ENCODE measurements around the gene PICALM.
"Not testable (repeated sequence)": the region's sequence is repeated elsewhere in the genome, so short reads cannot be mapped to it uniquely, and the experiment has no call there.

The PICALM gene

GRCh38 chr11:86068951-86069407 is at the start of gene PICALM:
TSS of gene PICALM (minus strand) at chr11:86069084. CDS start at chr11:86068780, 304 bp downstream.
- Mint-ChIP-seq H3K27ac (ENCODE audit: low read depth) (peak within 1 kb of the TSS; percentile 98), H3K4me1 (peaks cover 31% of the 10 kb centered on the region), H3K27me3 (no peaks in the 10 kb centered on the region), H3K4me3 (peak within 1 kb of the TSS; percentile 94), H3K9me3 (no peaks in the 10 kb centered on the region), H3K36me3 (ENCODE audit: insufficient read depth) (peaks cover 17% of the 10 kb centered on the region)
- peak; percentile 84 for ATAC-seq (replicated peaks; ENCODE audit: extremely low read depth, poor library complexity, severe bottlenecking)
- DNase-seq (ENCODE audit: low spot score in 2 of 2), result peak; percentile 92

GRCh38 chr11:86118253-86118652 is 49.4 kb upstream of the PICALM start:
- H3K9me3 Mint-ChIP-seq, result no peaks in the 10 kb centered on the region
- no peak for ATAC-seq (replicated peaks; ENCODE audit: extremely low read depth, poor library complexity, severe bottlenecking)
- peaks cover 17% of the 10 kb centered on the region for H3K4me1 Mint-ChIP-seq
- DNase-seq (ENCODE audit: low spot score in 2 of 2), result no peak
- no peak overlapping the region for H3K27ac Mint-ChIP-seq (ENCODE audit: low read depth)
- H3K36me3 Mint-ChIP-seq (ENCODE audit: insufficient read depth), result no peaks in the 10 kb centered on the region
- H3K4me3 Mint-ChIP-seq, result no peak overlapping the region
- H3K27me3 Mint-ChIP-seq, result no peaks in the 10 kb centered on the region

GRCh38 chr11:86117712-86118063 is 48.8 kb upstream of the PICALM start:
- H3K9me3 Mint-ChIP-seq, result no peaks in the 10 kb centered on the region
- H3K4me3 Mint-ChIP-seq, result no peak overlapping the region
- H3K36me3 Mint-ChIP-seq (ENCODE audit: insufficient read depth), result no peaks in the 10 kb centered on the region
- no peaks in the 10 kb centered on the region for H3K27me3 Mint-ChIP-seq
- ATAC-seq (replicated peaks; ENCODE audit: extremely low read depth, poor library complexity, severe bottlenecking), result no peak
- no peak for DNase-seq (ENCODE audit: low spot score in 2 of 2)
- H3K27ac Mint-ChIP-seq (ENCODE audit: low read depth), result no peak overlapping the region
- H3K4me1 Mint-ChIP-seq, result peaks cover 17% of the 10 kb centered on the region

- H3K27me3 Mint-ChIP-seq, result no peaks in the 10 kb centered on the region
- DNase-seq (ENCODE audit: low spot score in 2 of 2), result no peak
- no peak overlapping the region for H3K27ac Mint-ChIP-seq (ENCODE audit: low read depth)
- H3K4me3 Mint-ChIP-seq, result no peak overlapping the region
- peak; percentile 14 for ATAC-seq (replicated peaks; ENCODE audit: extremely low read depth, poor library complexity, severe bottlenecking)
- no peaks in the 10 kb centered on the region for H3K9me3 Mint-ChIP-seq
- H3K36me3 Mint-ChIP-seq (ENCODE audit: insufficient read depth), result no peaks in the 10 kb centered on the region
- H3K4me1 Mint-ChIP-seq, result peaks cover 17% of the 10 kb centered on the region
Observed at GRCh38 chr11:86117001-86117711, 48.3 kb upstream of the PICALM start.

- H3K4me3 Mint-ChIP-seq, result peak overlapping the region; percentile 17
- H3K4me1 Mint-ChIP-seq, result peaks cover 17% of the 10 kb centered on the region
Observed at GRCh38 chr11:86116386-86116726, 47.5 kb upstream of the PICALM start.

GRCh38 chr11:86115542-86116385 is 46.9 kb upstream of the PICALM start:
- peak overlapping the region; percentile 79 for H3K27ac Mint-ChIP-seq (ENCODE audit: low read depth)
- no peak for DNase-seq (ENCODE audit: low spot score in 2 of 2)

More at GRCh38 chr11:86116386-86116726, 47.5 kb upstream of the PICALM start:
- no peak for DNase-seq (ENCODE audit: low spot score in 2 of 2)
- Mint-ChIP-seq H3K36me3 (ENCODE audit: insufficient read depth) (no peaks in the 10 kb centered on the region), H3K27me3 (no peaks in the 10 kb centered on the region), H3K9me3 (no peaks in the 10 kb centered on the region), H3K27ac (ENCODE audit: low read depth) (peak overlapping the region; percentile 79)
- peak; percentile 94 for ATAC-seq (replicated peaks; ENCODE audit: extremely low read depth, poor library complexity, severe bottlenecking)

GRCh38 chr11:86108890-86109638 is 40.2 kb upstream of the PICALM start:
- no peak for DNase-seq (ENCODE audit: low spot score in 2 of 2)

More at GRCh38 chr11:86115542-86116385, 46.9 kb upstream of the PICALM start:
- ATAC-seq (replicated peaks; ENCODE audit: extremely low read depth, poor library complexity, severe bottlenecking), result no peak
- Mint-ChIP-seq H3K27me3 (no peaks in the 10 kb centered on the region), H3K4me3 (peak overlapping the region; percentile 17), H3K9me3 (no peaks in the 10 kb centered on the region), H3K36me3 (ENCODE audit: insufficient read depth) (no peaks in the 10 kb centered on the region), H3K4me1 (peaks cover 17% of the 10 kb centered on the region)

GRCh38 chr11:86108191-86108590 is 39.3 kb upstream of the PICALM start:
- Mint-ChIP-seq H3K27ac (ENCODE audit: low read depth) (no peak overlapping the region), H3K4me3 (no peak overlapping the region)

More at GRCh38 chr11:86108890-86109638, 40.2 kb upstream of the PICALM start:
- no peak for ATAC-seq (replicated peaks; ENCODE audit: extremely low read depth, poor library complexity, severe bottlenecking)
- Mint-ChIP-seq H3K4me1 (peaks cover 5% of the 10 kb centered on the region), H3K4me3 (no peak overlapping the region), H3K36me3 (ENCODE audit: insufficient read depth) (no peaks in the 10 kb centered on the region), H3K27me3 (no peaks in the 10 kb centered on the region), H3K27ac (ENCODE audit: low read depth) (peak overlapping the region; percentile 37), H3K9me3 (no peaks in the 10 kb centered on the region)

GRCh38 chr11:86106916-86107315 is 38.0 kb upstream of the PICALM start:
- Mint-ChIP-seq H3K27ac (ENCODE audit: low read depth) (peak overlapping the region; percentile 17), H3K36me3 (ENCODE audit: insufficient read depth) (no peaks in the 10 kb centered on the region), H3K4me1 (peaks cover 5% of the 10 kb centered on the region), H3K4me3 (no peak overlapping the region), H3K9me3 (no peaks in the 10 kb centered on the region), H3K27me3 (no peaks in the 10 kb centered on the region)
- DNase-seq (ENCODE audit: low spot score in 2 of 2) (no peak), ATAC-seq (replicated peaks; ENCODE audit: extremely low read depth, poor library complexity, severe bottlenecking) (no peak)

More at GRCh38 chr11:86108191-86108590, 39.3 kb upstream of the PICALM start:
- Mint-ChIP-seq H3K27me3 (no peaks in the 10 kb centered on the region), H3K4me1 (peaks cover 5% of the 10 kb centered on the region), H3K36me3 (ENCODE audit: insufficient read depth) (no peaks in the 10 kb centered on the region), H3K9me3 (no peaks in the 10 kb centered on the region)
- no peak for DNase-seq (ENCODE audit: low spot score in 2 of 2)
- no peak for ATAC-seq (replicated peaks; ENCODE audit: extremely low read depth, poor library complexity, severe bottlenecking)

- not testable (repeated sequence) for H3K9me3 Mint-ChIP-seq; H3K27ac Mint-ChIP-seq (ENCODE audit: low read depth); H3K4me1 Mint-ChIP-seq; DNase-seq (ENCODE audit: low spot score in 2 of 2); H3K4me3 Mint-ChIP-seq; ATAC-seq (replicated peaks; ENCODE audit: extremely low read depth, poor library complexity, severe bottlenecking); H3K27me3 Mint-ChIP-seq; H3K36me3 Mint-ChIP-seq (ENCODE audit: insufficient read depth)
Observed at GRCh38 chr11:86106031-86106430, 37.1 kb upstream of the PICALM start.

GRCh38 chr11:86105601-86106000 is 36.7 kb upstream of the PICALM start:
- not testable (repeated sequence) for H3K4me3 Mint-ChIP-seq; H3K27ac Mint-ChIP-seq (ENCODE audit: low read depth); DNase-seq (ENCODE audit: low spot score in 2 of 2); H3K27me3 Mint-ChIP-seq; H3K4me1 Mint-ChIP-seq; ATAC-seq (replicated peaks; ENCODE audit: extremely low read depth, poor library complexity, severe bottlenecking); H3K36me3 Mint-ChIP-seq (ENCODE audit: insufficient read depth); H3K9me3 Mint-ChIP-seq

- Mint-ChIP-seq H3K4me3 (no peak overlapping the region), H3K4me1 (peaks cover 5% of the 10 kb centered on the region), H3K27ac (ENCODE audit: low read depth) (no peak overlapping the region), H3K36me3 (ENCODE audit: insufficient read depth) (no peaks in the 10 kb centered on the region), H3K9me3 (no peaks in the 10 kb centered on the region), H3K27me3 (no peaks in the 10 kb centered on the region)
- DNase-seq (ENCODE audit: low spot score in 2 of 2), result no peak
- ATAC-seq (replicated peaks; ENCODE audit: extremely low read depth, poor library complexity, severe bottlenecking), result no peak
Observed at GRCh38 chr11:86103808-86104207, 34.9 kb upstream of the PICALM start.

Measured in central memory CD8-positive, alpha-beta T cell (primary cell).